WI38 (cell line): ENCODE data around the gene NMUR1.
"Not testable (repeated sequence)": the region's sequence is repeated elsewhere in the genome, so short reads cannot be mapped to it uniquely, and the experiment has no call there.

Source experiments
- H3K4me3 ChIP-seq: 2 replicates; pipeline ENCODE4 v1.5.1; 2011; ENCODE audit warnings: low read depth, mild to moderate bottlenecking, control low read depth, low read length
- CTCF ChIP-seq: IDR thresholded peaks from 2 replicates; pipeline ENCODE4 v1.5.1; 2012; ENCODE audit warnings: low read depth, mild to moderate bottlenecking, control low read depth, low read length

The NMUR1 gene, protein sequence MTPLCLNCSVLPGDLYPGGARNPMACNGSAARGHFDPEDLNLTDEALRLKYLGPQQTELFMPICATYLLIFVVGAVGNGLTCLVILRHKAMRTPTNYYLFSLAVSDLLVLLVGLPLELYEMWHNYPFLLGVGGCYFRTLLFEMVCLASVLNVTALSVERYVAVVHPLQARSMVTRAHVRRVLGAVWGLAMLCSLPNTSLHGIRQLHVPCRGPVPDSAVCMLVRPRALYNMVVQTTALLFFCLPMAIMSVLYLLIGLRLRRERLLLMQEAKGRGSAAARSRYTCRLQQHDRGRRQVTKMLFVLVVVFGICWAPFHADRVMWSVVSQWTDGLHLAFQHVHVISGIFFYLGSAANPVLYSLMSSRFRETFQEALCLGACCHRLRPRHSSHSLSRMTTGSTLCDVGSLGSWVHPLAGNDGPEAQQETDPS

GRCh38 chr2:231530099-231531011, at the start of gene NMUR1:
NMUR1 (minus strand) TSS chr2:231530445; CDS start chr2:231530361, 84 bp downstream.
- H3K4me3 ChIP-seq: 0 out of 2 replicates have a peak within 1 kb of the TSS, but pooled peaks have one; percentile 20
- peak; percentile 48; the same call in 1 of the 2 replicates for TF ChIP-seq CTCF

DNA sequence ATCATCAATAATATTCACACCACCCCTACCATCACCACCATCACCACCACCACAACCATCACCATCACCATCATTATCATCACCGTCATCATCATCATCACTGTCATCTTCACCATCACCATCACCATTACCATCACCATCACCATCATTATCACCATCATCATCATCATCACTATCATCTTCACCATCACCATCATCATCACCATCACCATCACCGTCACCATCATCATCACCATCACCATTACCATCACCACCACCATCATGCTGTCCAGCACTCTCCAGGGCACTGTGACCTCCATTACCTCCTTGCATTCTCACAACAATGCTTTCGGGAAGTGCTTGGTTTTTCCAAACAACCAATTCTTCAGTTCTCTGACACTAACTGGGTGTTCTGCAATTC, 49.3 kb upstream of the NMUR1 start:
- no peak overlapping the region for H3K4me3 ChIP-seq
- TF ChIP-seq CTCF: no peak

- H3K4me3 ChIP-seq: not testable (repeated sequence)
These were observed 48.4 kb upstream of the NMUR1 start for GRCh38 chr2:231578655-231579054.

GRCh38 chr2:231576465-231576864, 46.2 kb upstream of the NMUR1 start:
- TF ChIP-seq CTCF: no peak

DNA sequence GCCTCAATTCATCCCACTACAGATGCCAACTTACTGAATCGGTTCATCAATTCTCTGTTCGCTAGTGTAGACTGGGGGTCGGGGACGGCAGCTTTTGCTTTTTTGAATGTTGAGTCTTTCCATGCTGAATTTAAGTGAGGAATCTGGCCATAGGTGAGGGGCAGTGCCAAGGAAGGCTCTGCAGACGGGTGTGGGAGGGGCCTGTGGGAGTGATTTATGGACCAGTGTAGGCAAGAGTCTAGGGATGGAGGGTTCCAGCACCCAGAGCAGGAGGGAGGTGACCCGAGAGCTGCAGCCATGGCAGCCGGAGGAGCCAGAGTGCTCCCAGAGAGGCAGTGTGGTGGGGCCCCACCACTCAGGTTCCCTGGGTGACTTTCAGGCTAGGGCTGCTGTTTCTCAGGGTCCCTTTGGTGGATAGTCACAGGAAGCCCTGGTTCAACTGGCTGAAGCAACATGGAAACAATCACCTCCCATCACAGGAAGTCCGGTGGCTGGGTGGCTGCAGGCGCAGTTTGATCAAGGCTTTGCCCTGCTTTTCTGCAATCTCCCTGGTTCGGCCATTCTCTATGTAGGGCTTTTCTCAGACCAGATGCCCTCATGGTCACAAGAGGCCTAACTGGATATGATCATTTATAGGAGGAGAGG, 45.5 kb upstream of the NMUR1 start:
- TF ChIP-seq CTCF: no peak

More at GRCh38 chr2:231576465-231576864, 46.2 kb upstream of the NMUR1 start:
- no peak overlapping the region for H3K4me3 ChIP-seq

DNA sequence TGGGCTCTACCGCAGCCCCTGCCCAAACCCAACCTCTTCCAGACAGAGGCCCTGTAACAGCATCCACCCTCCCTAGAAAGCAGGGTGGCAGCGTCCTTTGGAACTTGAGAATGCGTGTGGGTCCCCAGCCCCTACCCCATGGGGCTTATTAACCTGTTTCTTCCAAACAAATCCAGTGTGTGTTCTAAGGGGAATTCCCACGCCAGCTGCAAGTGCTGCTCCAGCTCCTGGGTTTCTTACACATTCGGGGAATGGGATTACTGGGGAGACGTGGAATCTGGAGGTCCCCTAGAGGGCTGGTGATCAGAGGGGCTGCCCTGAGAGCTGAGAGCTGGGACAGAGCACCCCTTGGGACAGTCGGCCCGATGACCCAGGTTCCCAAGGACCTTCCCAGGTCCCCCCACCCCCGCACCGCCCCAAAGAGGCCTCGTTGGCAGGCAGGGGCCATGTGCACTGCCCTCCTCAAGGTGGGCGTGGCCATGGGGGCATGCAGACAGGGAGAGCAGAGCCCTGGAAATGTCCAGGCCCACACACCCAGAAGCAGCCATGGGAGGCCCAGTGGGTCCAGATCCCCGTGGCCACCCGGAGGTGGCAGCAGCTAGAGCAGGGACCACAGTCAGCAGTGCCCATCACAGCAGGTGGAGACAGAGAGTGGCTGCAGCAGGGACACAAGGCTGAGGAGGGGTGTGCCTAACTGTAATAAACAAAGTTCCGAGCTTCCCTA, 43.6 kb upstream of the NMUR1 start:
- H3K4me3 ChIP-seq: no peak overlapping the region
- TF ChIP-seq CTCF: no peak

More for the DNA sequence above, 45.5 kb upstream of the NMUR1 start:
- H3K4me3 ChIP-seq: no peak overlapping the region

DNA sequence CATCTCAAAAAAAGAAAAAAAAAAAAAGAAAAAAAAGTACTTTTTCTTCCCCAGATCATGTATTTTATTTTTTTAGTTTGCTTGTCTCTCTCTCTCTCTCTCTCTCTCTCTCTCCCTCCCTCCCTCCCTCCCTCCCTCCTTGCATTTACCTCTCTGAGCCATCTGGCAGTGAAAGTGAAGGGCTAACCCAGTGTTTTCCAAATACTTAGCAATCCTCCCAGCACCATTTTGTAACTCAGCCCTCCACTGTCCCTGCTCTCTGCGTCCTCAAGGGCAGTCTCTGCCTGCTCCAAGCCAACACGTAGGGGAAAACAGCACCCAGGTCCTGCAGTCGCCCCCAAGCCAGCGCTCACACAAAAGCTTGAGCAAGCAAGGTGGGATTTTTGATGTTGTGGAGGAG, 42.9 kb upstream of the NMUR1 start:
- no peak for TF ChIP-seq CTCF
- H3K4me3 ChIP-seq: no peak overlapping the region
